ENCODE results near the gene SIK1. TPM values are rescaled to one million over a fixed set of nuclear protein-coding genes. Genes with fewer than 3 reads are reported as not detected.
A peak's percentile ranks its signal among the peaks of the same experiment; 100 is the strongest.
"Not testable (repeated sequence)": the region's sequence is repeated elsewhere in the genome, so short reads cannot be mapped to it uniquely, and the experiment has no call there.

The SIK1 gene
- total RNA-seq, 8 experiments from 2014 or later: 0.17 to 3.8 (median 1.9) TPM; not detected in 1

GRCh38 chr21:43427242-43427559 is 270 bp upstream of the SIK1 start:
- peak; percentile 86 to 95 (median 91) for ATAC-seq (replicated peaks in 6 of 8)
- in situ Hi-C loops (cut with MboI; ENCODE audit: low pct_unique_long_range_greater_than_20kb in 2 of 9, low sequenced_read_pairs in 9 of 9, unreplicated experiment in 9 of 9); H3K4me1 ChIP-seq (replicated peaks in 1 of 2); H3K4me3 ChIP-seq; H3K27ac ChIP-seq: not testable (repeated sequence)
- no CpG with 5 or more reads among the region's 53 CpGs for WGBS, 10 experiments

- in situ Hi-C loops (cut with MboI; ENCODE audit: low pct_unique_long_range_greater_than_20kb in 2 of 9, low sequenced_read_pairs in 9 of 9, unreplicated experiment in 9 of 9); H3K4me1 ChIP-seq (replicated peaks in 1 of 2); H3K27ac ChIP-seq; H3K4me3 ChIP-seq: not testable (repeated sequence)
- no CpG with 5 or more reads among the region's 43 CpGs for whole genome bisulfite sequencing, 10 experiments
- ATAC-seq (replicated peaks in 6 of 8): peak in 5 of 8 experiments; percentile 14 to 41 (median 33)
Measured at GRCh38 chr21:43426004-43426403, 927 bp downstream of the SIK1 start.

GRCh38 chr21:43419475-43419874 is 7.5 kb downstream of the SIK1 start:
- in situ Hi-C loops (cut with MboI; ENCODE audit: low pct_unique_long_range_greater_than_20kb in 2 of 9, low sequenced_read_pairs in 9 of 9, unreplicated experiment in 9 of 9); H3K27ac ChIP-seq; H3K4me3 ChIP-seq; H3K4me1 ChIP-seq (replicated peaks in 1 of 2): not testable (repeated sequence)
- WGBS, 10 experiments: no CpG with 5 or more reads among the region's 15 CpGs
- ATAC-seq (replicated peaks in 6 of 8): peak in 2 of 8 experiments; percentile 37 to 45

- H3K27ac ChIP-seq; H3K4me3 ChIP-seq; ATAC-seq (replicated peaks in 6 of 8); in situ Hi-C loops (cut with MboI; ENCODE audit: low pct_unique_long_range_greater_than_20kb in 2 of 9, low sequenced_read_pairs in 9 of 9, unreplicated experiment in 9 of 9); H3K4me1 ChIP-seq (replicated peaks in 1 of 2): not testable (repeated sequence)
- no CpG with 5 or more reads among the region's 5 CpGs for WGBS, 10 experiments
Measured at GRCh38 chr21:43414576-43414975, 12.4 kb downstream of the SIK1 start.

GRCh38 chr21:43412020-43412788 is 14.7 kb downstream of the SIK1 start:
- H3K27ac ChIP-seq; H3K4me1 ChIP-seq (replicated peaks in 1 of 2); in situ Hi-C loops (cut with MboI; ENCODE audit: low pct_unique_long_range_greater_than_20kb in 2 of 9, low sequenced_read_pairs in 9 of 9, unreplicated experiment in 9 of 9); H3K4me3 ChIP-seq: not testable (repeated sequence)
- WGBS, 10 experiments: no CpG with 5 or more reads among the region's 28 CpGs
- peak in 7 of 8 experiments; percentile 60 to 96 (median 93) for ATAC-seq (replicated peaks in 6 of 8)

- in situ Hi-C loops (cut with MboI; ENCODE audit: low pct_unique_long_range_greater_than_20kb in 2 of 9, low sequenced_read_pairs in 9 of 9, unreplicated experiment in 9 of 9); H3K4me3 ChIP-seq; H3K4me1 ChIP-seq (replicated peaks in 1 of 2); H3K27ac ChIP-seq: not testable (repeated sequence)
- peak in 2 of 8 experiments; percentile 25 to 62 for ATAC-seq (replicated peaks in 6 of 8)
- whole genome bisulfite sequencing, 10 experiments: no CpG with 5 or more reads among the region's 27 CpGs
Measured at GRCh38 chr21:43410456-43411068, 16.4 kb downstream of the SIK1 start.

GRCh38 chr21:43407139-43407538 is 19.8 kb downstream of the SIK1 start:
- in situ Hi-C loops (cut with MboI; ENCODE audit: low pct_unique_long_range_greater_than_20kb in 2 of 9, low sequenced_read_pairs in 9 of 9, unreplicated experiment in 9 of 9): not testable (repeated sequence)
- no CpG with 5 or more reads among the region's 13 CpGs for WGBS, 10 experiments

GRCh38 chr21:43404450-43404849 is 22.5 kb downstream of the SIK1 start:
- in situ Hi-C loops (cut with MboI; ENCODE audit: low pct_unique_long_range_greater_than_20kb in 2 of 9, low sequenced_read_pairs in 9 of 9, unreplicated experiment in 9 of 9); H3K4me3 ChIP-seq; H3K4me1 ChIP-seq (replicated peaks in 1 of 2); H3K27ac ChIP-seq; ATAC-seq (replicated peaks in 6 of 8): not testable (repeated sequence)
- no CpG with 5 or more reads among the region's 14 CpGs for WGBS, 10 experiments

More at GRCh38 chr21:43407139-43407538, 19.8 kb downstream of the SIK1 start:
- ATAC-seq (replicated peaks in 6 of 8); H3K4me3 ChIP-seq; H3K4me1 ChIP-seq (replicated peaks in 1 of 2); H3K27ac ChIP-seq: not testable (repeated sequence)

GRCh38 chr21:43403651-43404430 is 23.1 kb downstream of the SIK1 start:
- in situ Hi-C loops (cut with MboI; ENCODE audit: low pct_unique_long_range_greater_than_20kb in 2 of 9, low sequenced_read_pairs in 9 of 9, unreplicated experiment in 9 of 9); H3K4me1 ChIP-seq (replicated peaks in 1 of 2); H3K27ac ChIP-seq; H3K4me3 ChIP-seq: not testable (repeated sequence)
- no CpG with 5 or more reads among the region's 22 CpGs for WGBS, 10 experiments
- ATAC-seq (replicated peaks in 6 of 8): peak in 3 of 8 experiments; percentile 31 to 70 (median 45)

GRCh38 chr21:43401125-43401524 is 25.8 kb downstream of the SIK1 start:
- no CpG with 5 or more reads among the region's 11 CpGs for WGBS, 10 experiments
- not testable (repeated sequence) for H3K27ac ChIP-seq
- ATAC-seq (replicated peaks in 6 of 8): peak in 1 of 8 experiments; percentile 42

GRCh38 chr21:43399595-43400015 is 27.3 kb downstream of the SIK1 start:
- H3K27ac ChIP-seq; in situ Hi-C loops (cut with MboI; ENCODE audit: low pct_unique_long_range_greater_than_20kb in 2 of 9, low sequenced_read_pairs in 9 of 9, unreplicated experiment in 9 of 9); ATAC-seq (replicated peaks in 6 of 8): not testable (repeated sequence)

More at GRCh38 chr21:43401125-43401524, 25.8 kb downstream of the SIK1 start:
- in situ Hi-C loops (cut with MboI; ENCODE audit: low pct_unique_long_range_greater_than_20kb in 2 of 9, low sequenced_read_pairs in 9 of 9, unreplicated experiment in 9 of 9); H3K4me1 ChIP-seq (replicated peaks in 1 of 2); H3K4me3 ChIP-seq: not testable (repeated sequence)

GRCh38 chr21:43399136-43399535 is 27.8 kb downstream of the SIK1 start:
- ATAC-seq (replicated peaks in 6 of 8); H3K4me1 ChIP-seq (replicated peaks in 1 of 2); in situ Hi-C loops (cut with MboI; ENCODE audit: low pct_unique_long_range_greater_than_20kb in 2 of 9, low sequenced_read_pairs in 9 of 9, unreplicated experiment in 9 of 9); H3K4me3 ChIP-seq; H3K27ac ChIP-seq: not testable (repeated sequence)
- WGBS, 10 experiments: no CpG with 5 or more reads among the region's 28 CpGs

More at GRCh38 chr21:43399595-43400015, 27.3 kb downstream of the SIK1 start:
- WGBS, 10 experiments: no CpG with 5 or more reads among the region's 15 CpGs
- not testable (repeated sequence) for H3K4me1 ChIP-seq (replicated peaks in 1 of 2); H3K4me3 ChIP-seq

GRCh38 chr21:43398533-43398932 is 28.4 kb downstream of the SIK1 start:
- not testable (repeated sequence) for H3K4me3 ChIP-seq

More at GRCh38 chr21:43398533-43398932, 28.4 kb downstream of the SIK1 start:
- ATAC-seq (replicated peaks in 6 of 8); H3K27ac ChIP-seq; in situ Hi-C loops (cut with MboI; ENCODE audit: low pct_unique_long_range_greater_than_20kb in 2 of 9, low sequenced_read_pairs in 9 of 9, unreplicated experiment in 9 of 9); H3K4me1 ChIP-seq (replicated peaks in 1 of 2): not testable (repeated sequence)
- no CpG with 5 or more reads among the region's 12 CpGs for WGBS, 10 experiments
